SK-N-SH (cell line): Measurements from ENCODE around the gene ZNF490. TPM values are rescaled to one million over a fixed set of nuclear protein-coding genes. Genes with fewer than 3 reads are reported as not detected.

Source experiments
- CTCF ChIA-PET: fragments of 300-600, 350-600 bp; formaldehyde crosslinking; extraction: SDS; loops from one replicate; lab custom pipeline; 2021; lab: Yijun Ruan, JAX
- POLR2A ChIA-PET: fragments of 350-600 bp; sonication (Branson Sonifier 250); formaldehyde crosslinking; extraction: SDS; loops from one replicate; lab custom pipeline; 2020; ENCODE audit warnings: antibody characterized with exemption, inconsistent platforms; lab: Yijun Ruan, JAX
- DNase-seq: peaks from one replicate; pipeline ENCODE4 v3.0.0; 2012
- H2AFZ ChIP-seq: fragments of 200-600 bp; sonication (generic); 2 replicates; pipeline ENCODE4 v1.8.1; 2016; ENCODE audit warnings: antibody characterized with exemption, mild to moderate bottlenecking, low read depth
- H3F3A ChIP-seq: fragments of 200-600 bp; sonication (generic); replicated peaks from 2 replicates; pipeline ENCODE3; 2016; ENCODE audit warnings: antibody characterized with exemption, mild to moderate bottlenecking; ENCODE audit not compliant: insufficient read depth
- H3K27ac ChIP-seq, 2 experiments: fragments of 200-500 bp in 1 of 2; fragments of 200-600 bp in 1 of 2; sonication (Bioruptor generic) in 1 of 2; sonication (generic), shearing (Covaris generic) in 1 of 2; 2 replicates each; pipeline versions ENCODE4 v1.5.1 to v1.6.1; 2014 to 2016; ENCODE audit warnings: low read depth in 2 of 2, inconsistent platforms in 1 of 2, low read length in 1 of 2, mild to moderate bottlenecking in 1 of 2, mixed read lengths in 1 of 2
- H3K27me3 ChIP-seq: fragments of 200-600 bp; sonication (generic), shearing (Covaris generic); 2 replicates; pipeline ENCODE4 v1.6.1; 2016; ENCODE audit warnings: mixed run types; ENCODE audit not compliant: insufficient read depth
- H3K36me3 ChIP-seq, 2 experiments: fragments of 200-500 bp in 1 of 2; fragments of 200-600 bp in 1 of 2; sonication (Bioruptor generic) in 1 of 2; sonication (generic) in 1 of 2; replicated peaks in 1 of 2; 2 replicates each; pipeline versions ENCODE3 to v1.5.1; 2014 to 2016; ENCODE audit warnings: low read length in 1 of 2, mild to moderate bottlenecking in 1 of 2; ENCODE audit not compliant: insufficient read depth in 2 of 2, control insufficient read depth in 1 of 2
- H3K4me1 ChIP-seq, 2 experiments: fragments of 200-500 bp in 1 of 2; fragments of 200-600 bp in 1 of 2; sonication (Bioruptor generic) in 1 of 2; sonication (generic), shearing (Covaris generic) in 1 of 2; 2 replicates each; pipeline versions ENCODE4 v1.5.1 to v1.6.1; 2014 to 2016; ENCODE audit warnings: low read depth in 1 of 2, low read length in 1 of 2, mixed run types in 1 of 2; ENCODE audit not compliant: insufficient read depth in 2 of 2, control insufficient read depth in 1 of 2
- H3K4me2 ChIP-seq: fragments of 200-600 bp; sonication (generic), shearing (Covaris generic); 2 replicates; pipeline ENCODE4 v1.6.1; 2017; ENCODE audit warnings: mixed run types
- H3K4me3 ChIP-seq, 2 experiments: fragments of 200-500 bp in 1 of 2; fragments of 200-600 bp in 1 of 2; sonication (Bioruptor generic) in 1 of 2; sonication (generic), shearing (Covaris generic) in 1 of 2; 2 replicates each; pipeline versions ENCODE4 v1.5.1 to v1.8.1; 2014 to 2016; ENCODE audit warnings: low read depth in 2 of 2, inconsistent platforms in 1 of 2, low read length in 1 of 2, mild to moderate bottlenecking in 1 of 2, mixed read lengths in 1 of 2, moderate library complexity in 1 of 2
- H3K79me2 ChIP-seq: fragments of 200-600 bp; sonication (generic); 2 replicates; pipeline ENCODE4 v1.8.1; 2017; ENCODE audit warnings: mild to moderate bottlenecking; ENCODE audit not compliant: insufficient read depth
- H3K9ac ChIP-seq: fragments of 200-600 bp; sonication (generic); 2 replicates; pipeline ENCODE4 v1.6.1; 2017; ENCODE audit warnings: mixed run types
- H3K9me2 ChIP-seq: fragments of 200-600 bp; sonication (generic); 2 replicates; pipeline ENCODE4 v1.6.1; 2017; ENCODE audit warnings: mixed run types
- H3K9me3 ChIP-seq: fragments of 200-600 bp; sonication (generic); 2 replicates; pipeline ENCODE4 v1.6.1; 2017; ENCODE audit warnings: mixed run types, mild to moderate bottlenecking, moderate library complexity
- H4K20me1 ChIP-seq: fragments of 200-600 bp; sonication (generic); 2 replicates; pipeline ENCODE4 v1.6.1; 2017; ENCODE audit warnings: mild to moderate bottlenecking, mixed run types; ENCODE audit not compliant: insufficient read depth
- CHD2 ChIP-seq: fragments of 150-350 bp; IDR thresholded peaks from 2 replicates; pipeline ENCODE4 v1.6.1; 2018; ENCODE audit warnings: low read length; ENCODE audit not compliant: partially characterized antibody
- CTCF ChIP-seq: fragments of 200-600 bp; sonication (generic); IDR thresholded peaks from 2 replicates; pipeline ENCODE4 v1.6.1; 2017; ENCODE audit warnings: antibody characterized with exemption, mild to moderate bottlenecking, moderate library complexity
- ELF1 ChIP-seq: IDR thresholded peaks from 2 replicates; pipeline ENCODE4 v1.4.0; 2012
- FOSL2 ChIP-seq: IDR thresholded peaks from 2 replicates; pipeline ENCODE4 v1.4.0; 2012; ENCODE audit warnings: low read depth, mild to moderate bottlenecking, moderate library complexity, borderline replicate concordance
- FOXJ3 ChIP-seq: sonication (generic); formaldehyde crosslinking; IDR thresholded peaks from 2 replicates; pipeline ENCODE4 v1.5.1; 2020; ENCODE audit warnings: mild to moderate bottlenecking, missing genetic modification reagents
- GABPA ChIP-seq: IDR thresholded peaks from 2 replicates; pipeline ENCODE4 v1.4.0; 2012; ENCODE audit warnings: low read depth, mild to moderate bottlenecking
- JUND ChIP-seq: IDR thresholded peaks from 2 replicates; pipeline ENCODE4 v1.4.0; 2012
- MEF2A ChIP-seq: IDR thresholded peaks from 2 replicates; pipeline ENCODE4 v1.4.0; 2012; ENCODE audit warnings: low read depth, borderline replicate concordance
- MXI1 ChIP-seq: IDR thresholded peaks from 2 replicates; pipeline ENCODE4 v1.6.1; 2012; ENCODE audit warnings: mild to moderate bottlenecking, low read depth, low read length, improper control_type of control experiment
- PBX3 ChIP-seq: IDR thresholded peaks from 2 replicates; pipeline ENCODE4; 2012
- RAD21 ChIP-seq: IDR thresholded peaks from 2 replicates; pipeline ENCODE4 v1.6.1; 2012; ENCODE audit warnings: mild to moderate bottlenecking, low read length
- RCOR1 ChIP-seq: fragments of 150-350 bp; IDR thresholded peaks from 2 replicates; pipeline ENCODE4 v1.6.1; 2017; ENCODE audit warnings: antibody characterized with exemption, low read length
- RFX5 ChIP-seq: IDR thresholded peaks from 2 replicates; pipeline ENCODE4 v1.6.1; 2012; ENCODE audit warnings: mild to moderate bottlenecking, improper control_type of control experiment, low read length
- RXRA ChIP-seq: IDR thresholded peaks from 2 replicates; pipeline ENCODE4 v1.4.0; 2012; ENCODE audit warnings: low read depth, mild to moderate bottlenecking, borderline replicate concordance
- TAF1 ChIP-seq: IDR thresholded peaks from 2 replicates; pipeline ENCODE4 v1.6.1; 2012; ENCODE audit warnings: low read depth, mild to moderate bottlenecking, low read length, moderate library complexity, borderline replicate concordance
- WGBS: methylation state at CpG from one replicate; pipeline ENCODE4 v1.1.6; 2017; ENCODE audit warnings: low lambda C conversion rate; 5-methylcytosine and 5-hydroxymethylcytosine counted together
- polyA plus RNA-seq, 3 experiments: library from polyadenylated mRNA; depleted of rRNA; stranded (reverse); fragments of >200 nt; gene quantifications; 2 replicates each; pipeline ENCODE4 v1.2.3, GENCODE V29; 2012
- TF ChIP-seq, protein P1 (sequence below): IDR thresholded peaks from 2 replicates; pipeline ENCODE4 v1.4.0; 2012; ENCODE audit warnings: low read depth
- TF ChIP-seq, protein P2 (sequence below): fragments of 150-350 bp; IDR thresholded peaks from 2 replicates; pipeline ENCODE4 v1.6.1; 2017; ENCODE audit warnings: antibody characterized with exemption, low read length, low read depth, borderline replicate concordance

ZNF490 gene
- polyA plus RNA-seq, 1 of the 3 experiments (the other 2 are of a cell fraction), result 1.3 TPM

DNA sequence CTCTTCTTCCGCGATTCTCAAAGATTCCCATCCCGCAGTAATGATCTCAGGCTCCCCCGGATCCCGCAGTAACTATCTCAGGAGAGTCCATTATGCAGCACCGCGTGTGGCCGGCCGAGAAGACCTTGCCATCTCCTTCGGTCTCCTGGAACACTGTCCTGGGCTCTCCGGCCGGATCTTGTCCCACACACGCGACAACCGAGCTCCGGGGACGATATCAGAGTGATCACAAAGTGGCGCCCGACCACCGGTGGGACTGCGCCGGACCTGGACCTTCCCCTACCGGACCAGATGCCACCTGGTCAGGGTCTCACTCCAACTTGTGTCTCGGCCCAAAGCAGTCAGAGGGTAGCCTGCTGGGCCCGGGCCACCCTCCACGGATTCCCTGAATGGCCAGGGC lies 31.9 kb upstream of the ZNF490 start:
- no peaks in the 10 kb centered on the region for H3K27me3 ChIP-seq
- H3K9me3 ChIP-seq, result no peaks in the 10 kb centered on the region
- H3K4me1 ChIP-seq, result peaks cover 0 to 5% of the 10 kb centered on the region in 2 experiments; a peak in 1 of 4 replicates
- no peaks in the 10 kb centered on the region for H3F3A ChIP-seq
- no peak overlapping the region for H2AFZ ChIP-seq
- H3K36me3 ChIP-seq, result no peaks in the 10 kb centered on the region
- POLR2A ChIA-PET, result no interaction called here
- WGBS, result 91% methylated on average over 19 of the region's 26 CpGs
- TF ChIP-seq, protein P1, sequence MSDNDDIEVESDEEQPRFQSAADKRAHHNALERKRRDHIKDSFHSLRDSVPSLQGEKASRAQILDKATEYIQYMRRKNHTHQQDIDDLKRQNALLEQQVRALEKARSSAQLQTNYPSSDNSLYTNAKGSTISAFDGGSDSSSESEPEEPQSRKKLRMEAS, result no peak
- TF ChIP-seq MXI1 (no peak), MEF2A (no peak), ELF1 (no peak), RXRA (no peak), RFX5 (no peak), CTCF (no peak), CHD2 (no peak), RCOR1 (no peak), TAF1 (no peak), PBX3 (no peak), FOSL2 (no peak)
- TF ChIP-seq, protein P2, sequence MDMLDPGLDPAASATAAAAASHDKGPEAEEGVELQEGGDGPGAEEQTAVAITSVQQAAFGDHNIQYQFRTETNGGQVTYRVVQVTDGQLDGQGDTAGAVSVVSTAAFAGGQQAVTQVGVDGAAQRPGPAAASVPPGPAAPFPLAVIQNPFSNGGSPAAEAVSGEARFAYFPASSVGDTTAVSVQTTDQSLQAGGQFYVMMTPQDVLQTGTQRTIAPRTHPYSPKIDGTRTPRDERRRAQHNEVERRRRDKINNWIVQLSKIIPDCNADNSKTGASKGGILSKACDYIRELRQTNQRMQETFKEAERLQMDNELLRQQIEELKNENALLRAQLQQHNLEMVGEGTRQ, result no peak
- H3K27ac ChIP-seq, result no peak overlapping the region
- no peak overlapping the region for H3K4me2 ChIP-seq
- no peaks in the 10 kb centered on the region for H3K79me2 ChIP-seq
- no peaks in the 10 kb centered on the region for H4K20me1 ChIP-seq
- H3K9me2 ChIP-seq, result no peaks in the 10 kb centered on the region
- CTCF ChIA-PET, result interaction anchor here (0.8 to 1.9 kb wide), 2 partner anchors 29 to 845 kb away, joined by 3 to 8 read pairs; no protein-coding TSS in a partner anchor
- H3K9ac ChIP-seq, result no peak overlapping the region
- no peak overlapping the region for H3K4me3 ChIP-seq
- DNase-seq, result no peak

- WGBS, result 53% methylated on average over 13 of the region's 13 CpGs
Measured at GRCh38 chr19:12641456-12641855, 30.8 kb upstream of the ZNF490 start.

More at GRCh38 chr19:12641456-12641855, 30.8 kb upstream of the ZNF490 start:
- POLR2A ChIA-PET, result no interaction called here
- Histone ChIP-seq H3K9ac (no peak overlapping the region), H3K27ac (no peak overlapping the region), H3K79me2 (no peaks in the 10 kb centered on the region), H3K9me3 (no peaks in the 10 kb centered on the region), H4K20me1 (no peaks in the 10 kb centered on the region), H3F3A (no peaks in the 10 kb centered on the region), H3K27me3 (no peaks in the 10 kb centered on the region), H2AFZ (no peak overlapping the region), H3K4me1 (peaks cover 0 to 5% of the 10 kb centered on the region in 2 experiments; a peak in 1 of 4 replicates), H3K4me3 (no peak overlapping the region), H3K9me2 (no peaks in the 10 kb centered on the region), H3K4me2 (no peak overlapping the region), H3K36me3 (no peaks in the 10 kb centered on the region)
- DNase-seq, result no peak
- CTCF ChIA-PET, result interaction anchor here (1.9 kb wide), 1 partner anchor 31 kb away, joined by 8 read pairs; no protein-coding TSS in a partner anchor
- TF ChIP-seq GABPA (no peak), FOXJ3 (CRISPR knock-in tag) (no peak), JUND (no peak), FOSL2 (no peak), RAD21 (no peak), PBX3 (no peak)
